ENCODE results near the gene PCID2. TPM values are rescaled to one million over a fixed set of nuclear protein-coding genes. Genes with fewer than 3 reads are reported as not detected.

Gene PCID2
- total and polyA plus RNA-seq, 2 of the 13 experiments (the other 11 are each of a cell fraction or from before 2014, with no cell fraction given), result 65.0 to 111 TPM

DNA sequence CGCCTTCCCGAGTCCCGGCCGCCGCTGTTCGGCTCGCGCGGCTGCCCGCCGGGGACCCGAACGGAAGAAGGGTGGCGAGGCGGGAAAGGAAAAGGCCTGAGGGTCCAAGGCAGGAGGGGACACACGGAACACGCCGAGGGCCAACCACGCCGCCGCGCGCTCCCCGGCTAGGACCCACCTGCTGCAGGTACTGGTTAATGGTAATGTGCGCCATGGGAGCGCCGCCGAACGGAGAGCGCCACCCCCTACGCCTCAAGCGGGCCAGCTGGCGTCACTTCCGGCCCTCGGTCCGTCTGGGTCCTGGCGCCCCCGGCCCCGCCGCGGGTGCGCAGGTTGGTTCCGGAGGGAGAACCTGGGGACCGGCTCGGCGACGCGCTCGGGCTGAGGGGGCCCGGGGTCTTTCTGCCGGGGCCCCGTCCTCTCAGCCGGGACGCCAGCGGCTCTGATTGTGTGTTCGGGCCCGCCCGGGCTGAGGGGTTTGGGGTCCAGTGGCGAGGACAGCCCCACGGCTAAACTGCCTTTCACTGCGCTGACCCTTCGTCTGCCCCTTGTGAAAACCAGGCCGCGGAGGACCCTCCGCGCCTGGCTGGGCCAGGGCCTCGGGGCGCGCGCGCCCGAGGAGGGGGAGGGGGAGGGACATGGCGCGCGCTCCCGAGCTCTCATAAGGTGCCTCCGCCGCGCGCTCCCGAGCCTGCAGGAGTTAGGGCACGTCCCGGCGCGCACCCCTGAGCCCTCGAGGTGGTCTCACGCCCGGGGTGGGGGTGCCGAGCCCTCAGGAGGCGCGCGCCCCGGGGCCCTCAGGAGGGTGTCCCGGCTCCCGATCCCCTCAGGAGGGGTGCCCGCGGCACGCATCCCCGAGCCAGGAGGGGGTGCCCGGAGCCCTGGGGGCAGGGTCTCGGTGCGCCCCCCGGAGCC lies at the start of gene PCID2 (continued):
- TF ChIP-seq ZNF687 (CRISPR knock-in tag; IDR thresholded peaks at IDR 0.05) (peak; percentile 96), ZNF282 (IDR thresholded peaks at IDR 0.05; ENCODE audit: partially characterized antibody) (no peak), PREB (CRISPR knock-in tag; IDR thresholded peaks at IDR 0.05) (no peak), ZIK1 (CRISPR knock-in tag; IDR thresholded peaks at IDR 0.05; ENCODE audit: borderline replicate concordance, low read depth) (peak; percentile 93; the same call in 1 of the 2 replicates), NBN (conservative IDR thresholded peaks at IDR 0.05) (no peak), ZBED4 (CRISPR knock-in tag; IDR thresholded peaks at IDR 0.05; ENCODE audit: borderline replicate concordance) (peak; percentile 93; the same call in 1 of the 2 replicates), MAZ (IDR thresholded peaks at IDR 0.05; ENCODE audit: borderline replicate concordance, low read depth, low read length) (peak; percentile 89; the same call in 1 of the 2 replicates), MAZ (CRISPR knock-in tag; IDR thresholded peaks at IDR 0.05; ENCODE audit: low read depth) (peak; percentile 93), KLF15 (CRISPR knock-in tag; IDR thresholded peaks at IDR 0.05; ENCODE audit: borderline replicate concordance) (peak; percentile 74), ZNF180 (CRISPR knock-in tag; IDR thresholded peaks at IDR 0.05; ENCODE audit: borderline replicate concordance, low read depth) (no peak), KMT2A (CRISPR knock-in tag; IDR thresholded peaks at IDR 0.05) (peak; percentile 99), SCMH1 (CRISPR knock-in tag; IDR thresholded peaks at IDR 0.05; ENCODE audit: borderline replicate concordance) (no peak), ZNF773 (CRISPR knock-in tag; IDR thresholded peaks at IDR 0.05; ENCODE audit: borderline replicate concordance) (peak; percentile 25; the same call in 1 of the 2 replicates), PLSCR1 (CRISPR knock-in tag; IDR thresholded peaks at IDR 0.05; ENCODE audit: borderline replicate concordance) (no peak), TCF7 (IDR thresholded peaks at IDR 0.05; ENCODE audit: low read depth) (no peak; the same call in 1 of the 2 replicates), HMGA1 (CRISPR knock-in tag; conservative IDR thresholded peaks at IDR 0.05) (no peak), JDP2 (CRISPR knock-in tag; IDR thresholded peaks at IDR 0.05; ENCODE audit: borderline replicate concordance) (no peak)
- TF ChIP-seq, protein P1, sequence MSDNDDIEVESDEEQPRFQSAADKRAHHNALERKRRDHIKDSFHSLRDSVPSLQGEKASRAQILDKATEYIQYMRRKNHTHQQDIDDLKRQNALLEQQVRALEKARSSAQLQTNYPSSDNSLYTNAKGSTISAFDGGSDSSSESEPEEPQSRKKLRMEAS (IDR thresholded peaks at IDR 0.05), result peak; percentile 77

Data from HepG2 (cell line).